GM18508 (cell line): ENCODE results near the gene SLC9A3.
"Not testable (repeated sequence)": the region's sequence is repeated elsewhere in the genome, so short reads cannot be mapped to it uniquely, and the experiment has no call there.

ENCODE experiments used
- ATAC-seq: cut with Tn5 transposase; IDR thresholded peaks from one replicate; pipeline ENCODE4 v1.9.1; 2021; ENCODE audit warnings: moderate number of reproducible peaks; ENCODE audit not compliant: insufficient read depth, unreplicated experiment

SLC9A3 gene

GRCh38 chr5:493758-494157 lies 30.5 kb downstream of the SLC9A3 start:
- no peak for ATAC-seq

DNA sequence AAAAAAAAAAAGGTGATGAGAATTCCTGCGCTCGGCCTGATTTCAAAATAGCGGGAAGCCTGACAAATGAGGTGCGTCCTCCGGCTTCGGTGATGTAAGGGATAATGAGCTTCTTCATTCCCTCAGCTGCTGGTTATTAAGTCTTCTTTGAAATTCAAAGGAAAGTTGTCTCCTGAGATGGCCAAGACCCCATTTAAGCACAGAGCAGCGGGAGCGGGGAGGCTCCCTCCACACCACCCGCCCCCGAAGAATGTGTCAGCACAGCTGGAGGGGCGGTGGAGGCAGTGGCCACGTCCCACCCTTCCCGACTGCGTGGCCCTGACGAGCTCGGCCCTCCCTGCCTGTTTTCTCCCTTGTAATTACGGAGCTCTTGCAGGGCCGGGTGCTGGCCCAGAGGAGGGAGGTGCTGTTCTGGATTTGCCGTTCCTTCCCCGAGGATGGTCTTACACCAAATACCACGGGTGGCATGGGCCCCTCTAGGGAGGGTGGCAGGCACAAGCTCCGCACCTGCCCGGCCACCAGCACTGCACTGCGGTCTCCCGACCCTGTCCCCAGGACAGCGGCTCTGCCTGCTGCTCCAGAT lies 31.0 kb downstream of the SLC9A3 start:
- ATAC-seq: no peak

DNA sequence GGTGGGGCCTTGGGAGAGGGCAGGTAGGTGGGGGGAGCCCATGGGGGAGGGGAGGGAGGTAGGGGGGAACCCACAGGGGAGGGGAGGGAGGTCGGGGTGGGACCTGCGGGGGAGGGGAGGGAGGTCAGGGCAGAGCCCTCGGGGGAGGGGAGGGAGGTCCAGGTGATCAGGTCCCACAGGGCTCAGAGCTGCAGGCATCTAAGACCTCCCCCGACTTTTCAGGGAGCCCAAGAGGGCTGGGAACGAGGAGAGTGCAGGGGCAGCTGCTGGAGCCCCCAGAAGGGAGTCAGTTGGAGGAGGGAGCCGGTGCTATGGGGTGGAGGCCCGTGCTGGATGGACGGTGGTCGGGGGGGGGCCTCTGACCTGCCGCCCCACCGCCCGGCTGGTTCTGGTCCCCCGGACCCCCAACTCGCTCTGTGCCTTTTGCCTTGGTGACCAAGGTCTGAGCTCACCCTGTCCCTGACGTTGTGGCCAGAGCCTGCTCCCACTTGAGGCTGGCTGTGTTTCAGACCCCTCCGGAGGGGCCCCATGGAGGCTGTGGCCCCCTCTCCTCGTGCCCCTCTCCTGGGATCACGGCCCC lies 31.8 kb downstream of the SLC9A3 start:
- ATAC-seq: no peak

GRCh38 chr5:491856-492155 lies 32.4 kb downstream of the SLC9A3 start:
- ATAC-seq: no peak

GRCh38 chr5:491119-491855 lies 33.0 kb downstream of the SLC9A3 start:
- no peak for ATAC-seq

GRCh38 chr5:490116-491106 lies 33.8 kb downstream of the SLC9A3 start:
- ATAC-seq: no peak

DNA sequence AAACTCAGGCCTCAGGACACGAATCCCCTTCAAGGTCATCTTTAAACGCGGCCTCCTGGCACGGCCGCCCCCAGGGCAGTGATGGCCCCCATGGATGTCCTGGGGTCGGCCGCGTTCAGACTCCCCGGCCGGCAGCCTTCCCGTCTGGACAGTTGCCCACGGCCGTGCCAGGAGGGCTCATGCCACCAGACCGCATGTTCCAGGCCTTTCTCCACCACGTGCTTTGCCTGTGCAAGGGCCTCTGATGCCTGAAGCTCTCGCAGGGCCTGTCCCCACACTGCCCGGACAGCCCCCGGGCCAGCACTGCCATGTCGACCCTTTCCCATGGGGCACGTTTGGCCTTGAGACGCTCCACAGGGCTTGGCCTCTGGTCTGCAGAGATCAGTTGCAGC lies 34.6 kb downstream of the SLC9A3 start:
- no peak for ATAC-seq

DNA sequence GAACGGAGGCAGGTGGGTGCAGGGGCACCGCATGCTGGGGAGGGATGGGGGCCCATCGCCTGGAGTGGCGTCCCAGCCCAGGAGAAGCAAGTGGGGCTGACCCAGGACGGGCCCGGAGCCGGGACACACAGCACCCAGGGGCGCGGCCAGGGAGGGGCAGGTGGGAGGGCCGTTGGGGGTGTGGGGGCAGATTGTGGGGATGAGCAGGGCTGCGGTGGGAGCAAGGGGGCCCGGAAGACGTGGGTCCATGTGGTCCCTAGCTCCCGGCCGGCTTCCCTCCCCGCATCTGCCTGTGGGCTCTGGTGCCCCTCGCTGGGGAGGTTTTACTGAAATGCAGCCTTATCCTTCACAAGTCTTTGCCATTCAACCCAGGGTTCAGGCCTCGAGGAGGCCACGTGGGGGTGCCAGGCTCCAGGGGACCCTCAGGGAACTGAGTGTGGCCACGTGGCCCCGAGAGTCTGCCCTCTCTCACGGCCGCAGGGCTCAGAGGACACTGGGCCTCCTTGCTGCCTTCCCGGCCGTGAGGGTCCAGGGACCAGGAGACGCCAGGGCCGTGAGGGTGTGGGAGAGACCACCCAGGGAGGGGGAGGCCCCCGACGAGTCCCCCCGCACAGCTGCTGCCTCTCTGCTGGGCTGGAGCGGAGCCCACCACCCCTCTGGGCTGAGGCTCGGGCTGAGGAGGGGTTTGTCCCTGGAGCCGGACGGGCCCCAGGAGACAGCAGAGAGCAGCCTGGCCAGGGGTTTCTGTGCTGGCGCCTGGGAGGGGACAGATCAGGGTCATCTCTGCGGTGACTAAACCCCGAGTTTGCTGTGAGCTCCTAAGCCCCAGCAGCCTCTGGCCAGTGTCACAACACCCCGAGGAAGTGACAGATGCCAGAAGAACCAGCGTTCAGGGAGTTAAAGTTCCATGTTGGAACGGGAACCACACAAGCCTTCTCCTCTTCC lies 35.2 kb downstream of the SLC9A3 start:
- no peak for ATAC-seq

DNA sequence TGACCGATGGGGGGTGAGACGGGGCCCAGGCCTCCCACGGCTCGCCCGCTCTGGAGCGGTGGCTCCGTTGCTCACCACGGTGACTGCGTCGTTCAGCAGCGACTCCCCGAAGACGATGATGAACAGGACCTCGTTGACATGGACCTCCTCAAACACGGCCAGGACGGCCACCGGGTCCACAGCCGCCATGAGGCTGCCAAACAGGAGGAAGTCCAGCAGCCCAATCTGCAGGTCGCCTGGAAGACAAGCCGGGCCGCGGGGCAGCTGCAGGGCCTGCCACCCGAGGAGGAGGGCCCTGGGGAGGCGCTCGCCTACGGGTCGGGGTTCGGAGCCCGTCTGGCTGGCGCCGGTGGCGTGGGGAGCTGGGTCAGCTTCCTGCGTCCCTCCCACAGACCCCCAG lies 36.0 kb downstream of the SLC9A3 start:
- ATAC-seq: no peak

GRCh38 chr5:486597-486996 lies 37.7 kb downstream of the SLC9A3 start:
- not testable (repeated sequence) for ATAC-seq

DNA sequence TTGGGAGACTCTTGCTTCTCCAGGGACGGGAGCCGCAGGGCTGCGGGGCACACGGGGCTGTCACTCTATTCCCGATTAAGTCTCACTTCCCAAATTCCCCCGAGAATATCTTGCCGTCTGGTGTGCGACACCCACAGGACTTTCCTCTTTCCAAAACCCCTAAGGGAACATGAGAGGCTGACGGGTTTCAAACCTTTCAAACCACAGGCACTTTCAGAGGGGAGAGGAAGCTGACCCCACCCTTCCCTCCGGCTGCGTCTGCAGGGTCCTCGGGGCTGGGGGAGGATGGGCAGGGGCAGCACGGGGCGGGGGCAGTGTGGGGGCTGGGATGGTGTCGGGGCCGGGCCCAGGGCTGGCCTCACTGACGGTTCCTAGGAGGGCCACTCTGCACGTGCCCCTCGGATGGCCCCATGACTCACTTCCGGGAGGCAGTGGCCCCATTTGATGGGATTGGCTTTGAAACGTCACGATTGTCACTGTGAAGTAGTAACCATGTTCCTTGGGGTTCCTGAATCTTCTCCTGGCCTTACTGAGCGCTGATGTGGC lies 38.2 kb downstream of the SLC9A3 start:
- ATAC-seq: no peak

DNA sequence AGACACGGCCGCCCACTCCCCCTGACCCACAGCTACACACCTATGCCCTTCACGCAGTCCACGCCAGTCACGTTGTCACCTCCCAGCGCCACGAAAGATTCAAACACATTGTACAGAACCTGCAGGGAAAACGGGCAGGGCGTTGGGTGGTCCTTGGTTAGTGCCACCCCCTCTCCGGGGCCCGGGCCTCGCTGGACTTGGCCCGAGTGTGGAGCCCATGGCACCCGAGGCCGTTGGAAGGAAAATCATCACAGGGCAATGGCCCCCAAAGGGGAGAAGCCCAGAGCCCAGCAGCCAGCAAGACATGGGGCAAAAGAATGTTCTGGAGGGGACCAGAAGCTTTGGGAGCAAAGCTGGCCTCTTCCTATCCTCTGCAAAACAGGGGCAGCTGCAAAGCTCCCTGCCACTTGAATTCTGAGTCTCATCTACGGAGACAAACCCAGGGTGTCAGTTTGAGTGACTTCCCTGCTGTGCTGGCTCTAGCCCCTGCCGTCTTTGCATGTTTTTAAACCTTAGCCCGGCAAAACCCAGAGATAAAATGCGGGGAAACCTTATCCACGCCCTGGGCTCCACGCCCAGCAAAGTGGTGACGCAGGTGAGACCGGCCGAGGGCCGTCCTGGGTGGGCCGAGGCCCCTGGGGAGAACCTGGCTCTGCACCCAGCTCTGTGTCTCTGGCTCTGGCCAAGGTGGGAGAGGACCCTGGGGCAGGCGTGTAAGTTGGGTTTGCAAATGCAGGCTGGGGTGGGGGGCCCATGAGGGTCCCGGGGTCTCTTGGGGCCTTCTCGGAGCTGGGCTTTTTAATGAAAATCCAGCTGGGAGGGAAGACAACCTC lies 38.9 kb downstream of the SLC9A3 start:
- ATAC-seq: no peak

- no peak for ATAC-seq
Measured at GRCh38 chr5:484556-484955, 39.7 kb downstream of the SLC9A3 start.

DNA sequence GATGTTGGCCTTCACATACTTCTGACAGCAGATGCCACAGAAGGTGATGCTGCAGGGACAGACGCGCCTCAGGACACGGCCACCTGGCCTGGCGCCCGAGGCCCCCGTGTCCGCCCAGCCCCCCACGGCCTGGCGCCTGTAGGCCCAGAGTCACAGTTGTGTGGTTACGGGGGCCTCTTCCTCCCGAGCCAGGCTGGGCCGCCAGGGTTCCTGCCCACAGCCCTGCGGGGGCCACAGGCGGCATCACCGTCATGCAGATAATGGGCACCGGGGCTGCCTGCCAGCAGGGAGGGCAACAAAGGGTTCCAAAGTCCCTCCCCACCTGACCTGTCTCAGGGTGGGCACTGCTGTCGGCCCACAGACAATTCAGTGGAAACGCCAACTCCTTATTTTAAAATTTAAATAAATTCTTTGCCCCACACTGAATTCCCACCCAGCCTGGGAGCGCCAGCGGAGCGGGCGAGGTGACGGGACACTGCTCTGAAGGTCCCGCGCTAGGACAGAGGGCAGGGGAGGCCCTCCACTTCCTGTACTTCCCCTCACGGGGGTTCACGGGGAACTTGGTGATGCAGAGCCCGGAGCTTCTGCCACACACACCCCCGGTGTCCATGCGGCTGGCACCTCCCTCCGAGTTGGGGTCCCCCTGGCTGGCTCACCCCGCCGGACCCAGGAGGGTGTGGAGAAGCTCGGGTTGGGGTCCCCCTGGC lies 40.7 kb downstream of the SLC9A3 start:
- no peak for ATAC-seq

- no peak for ATAC-seq
Measured at GRCh38 chr5:483011-483410, 41.2 kb downstream of the SLC9A3 start.

GRCh38 chr5:482506-482905 lies 41.7 kb downstream of the SLC9A3 start:
- no peak for ATAC-seq

- ATAC-seq: no peak
Measured at GRCh38 chr5:482021-482420, 42.2 kb downstream of the SLC9A3 start.

GRCh38 chr5:481347-481746 lies 42.9 kb downstream of the SLC9A3 start:
- no peak for ATAC-seq
